NB4 (cell line): ENCODE results near the gene BHLHE23.

ENCODE experiments used
- DNase-seq: peaks from one replicate; pipeline ENCODE4 v3.0.0; 2010; ENCODE audit warnings: low read depth
- H3K4me3 ChIP-seq: one replicate; pipeline ENCODE4 v1.5.1; 2011; ENCODE audit warnings: mild to moderate bottlenecking, low read depth, low read length, moderate library complexity
- MAX ChIP-seq: IDR thresholded peaks from 2 replicates; pipeline ENCODE4 v1.6.1; 2011; ENCODE audit warnings: low read depth, low read length
- MYC ChIP-seq: IDR thresholded peaks from 2 replicates; pipeline ENCODE4 v1.6.1; 2011; ENCODE audit warnings: low read depth, low read length
- POLR2A ChIP-seq: IDR thresholded peaks from 2 replicates; pipeline ENCODE4 v1.6.1; 2011; ENCODE audit warnings: mild to moderate bottlenecking; ENCODE audit not compliant: insufficient read length; ENCODE audit errors: extremely low read depth
- TF ChIP-seq, protein P1 (sequence below): IDR thresholded peaks from one replicate; pipeline ENCODE4 v1.5.1; 2012; ENCODE audit warnings: low read depth, low read length

Gene BHLHE23

DNA sequence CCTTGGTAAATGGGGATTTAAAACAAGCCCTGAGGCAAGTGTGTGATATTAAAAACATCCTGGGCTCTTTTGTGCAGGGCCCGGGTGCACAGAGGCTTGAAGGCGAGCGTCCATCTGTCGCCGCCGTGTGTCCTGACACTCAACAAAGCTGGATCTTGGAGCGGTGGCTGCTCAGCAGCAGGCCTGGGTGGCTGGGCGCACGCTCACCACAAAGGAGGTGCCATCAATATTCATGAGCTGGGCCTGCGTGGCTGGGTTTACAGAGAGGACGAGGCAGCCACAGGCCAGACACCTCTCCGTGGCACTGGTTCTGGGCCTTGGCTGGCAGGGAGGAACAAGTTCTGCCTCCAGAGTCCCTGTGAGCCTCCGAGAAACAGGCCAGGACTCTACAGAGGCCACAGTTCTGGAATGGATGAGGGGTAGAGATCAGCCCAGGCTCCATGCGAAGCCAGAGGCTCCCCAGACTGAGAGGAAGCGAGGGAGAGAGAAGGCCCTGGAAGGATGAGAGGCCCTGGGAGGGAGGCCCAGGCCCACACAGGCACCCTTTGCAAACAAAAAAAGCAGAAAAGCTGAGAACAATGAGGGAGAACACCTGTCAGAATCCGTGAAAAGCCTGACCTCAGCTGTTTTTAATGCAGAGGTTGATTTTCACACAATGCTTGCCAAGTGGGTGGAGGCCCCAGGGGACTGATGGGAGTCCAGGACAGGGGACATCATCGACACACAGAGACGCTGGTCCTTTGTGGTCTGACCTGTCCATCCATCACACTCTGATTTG lies 21.9 kb downstream of the BHLHE23 start:
- no peak for DNase-seq
- TF ChIP-seq MYC (no peak), MAX (no peak), POLR2A (no peak)
- TF ChIP-seq, protein P1, sequence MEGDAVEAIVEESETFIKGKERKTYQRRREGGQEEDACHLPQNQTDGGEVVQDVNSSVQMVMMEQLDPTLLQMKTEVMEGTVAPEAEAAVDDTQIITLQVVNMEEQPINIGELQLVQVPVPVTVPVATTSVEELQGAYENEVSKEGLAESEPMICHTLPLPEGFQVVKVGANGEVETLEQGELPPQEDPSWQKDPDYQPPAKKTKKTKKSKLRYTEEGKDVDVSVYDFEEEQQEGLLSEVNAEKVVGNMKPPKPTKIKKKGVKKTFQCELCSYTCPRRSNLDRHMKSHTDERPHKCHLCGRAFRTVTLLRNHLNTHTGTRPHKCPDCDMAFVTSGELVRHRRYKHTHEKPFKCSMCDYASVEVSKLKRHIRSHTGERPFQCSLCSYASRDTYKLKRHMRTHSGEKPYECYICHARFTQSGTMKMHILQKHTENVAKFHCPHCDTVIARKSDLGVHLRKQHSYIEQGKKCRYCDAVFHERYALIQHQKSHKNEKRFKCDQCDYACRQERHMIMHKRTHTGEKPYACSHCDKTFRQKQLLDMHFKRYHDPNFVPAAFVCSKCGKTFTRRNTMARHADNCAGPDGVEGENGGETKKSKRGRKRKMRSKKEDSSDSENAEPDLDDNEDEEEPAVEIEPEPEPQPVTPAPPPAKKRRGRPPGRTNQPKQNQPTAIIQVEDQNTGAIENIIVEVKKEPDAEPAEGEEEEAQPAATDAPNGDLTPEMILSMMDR: no peak
- no peak overlapping the region for H3K4me3 ChIP-seq

DNA sequence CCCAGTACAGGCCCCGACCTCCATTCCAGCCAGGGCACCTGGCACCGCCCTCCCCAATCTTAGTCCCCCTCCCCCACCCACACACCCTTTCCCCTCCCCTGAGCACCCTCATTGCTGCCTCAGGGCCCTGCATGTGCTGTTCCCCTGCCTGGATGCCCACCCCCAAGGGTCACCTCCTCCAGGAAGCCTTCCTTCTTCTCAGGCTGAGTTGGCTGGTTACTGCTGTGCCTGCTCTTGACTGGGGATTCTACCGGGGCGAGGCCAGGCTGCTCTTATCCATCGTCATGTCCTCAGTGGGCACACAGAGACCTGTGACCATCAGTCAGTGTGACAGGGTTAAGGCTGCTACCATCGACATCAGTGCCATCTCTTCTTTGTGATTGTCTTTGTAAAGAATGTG lies 23.6 kb downstream of the BHLHE23 start:
- H3K4me3 ChIP-seq: no peak overlapping the region
- DNase-seq: no peak
- TF ChIP-seq, protein P1: no peak
- no peak for TF ChIP-seq MAX
- TF ChIP-seq POLR2A: no peak

GRCh38 chr20:62982124-62983075 lies 24.4 kb downstream of the BHLHE23 start:
- DNase-seq: peak; percentile 91
- H3K4me3 ChIP-seq: peak overlapping the region; percentile 1
- no peak for TF ChIP-seq POLR2A
- TF ChIP-seq MAX: peak; percentile 21; the same call in 1 of the 2 replicates

DNA sequence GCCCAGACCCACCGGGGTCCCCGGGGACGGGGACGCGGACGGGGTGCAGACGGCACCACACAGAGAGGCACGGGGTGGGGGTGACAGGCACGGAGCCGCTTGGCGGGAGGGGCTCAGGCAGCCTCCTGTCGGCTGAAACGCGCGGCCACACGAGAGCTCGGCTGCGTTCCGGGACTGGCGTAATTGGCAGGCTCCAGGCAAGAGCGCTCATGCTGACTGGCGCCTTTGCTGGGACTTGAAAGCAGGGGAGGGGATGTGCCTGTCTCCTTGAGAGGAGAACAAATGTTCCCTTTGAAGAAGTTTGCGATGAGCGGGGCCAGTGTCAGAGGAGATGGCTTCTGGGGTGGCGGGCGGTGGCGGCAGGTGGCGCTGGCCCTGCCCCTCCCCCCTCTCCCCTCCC lies 25.8 kb downstream of the BHLHE23 start:
- H3K4me3 ChIP-seq: no peak overlapping the region
- TF ChIP-seq POLR2A (no peak), MAX (peak; percentile 53), MYC (0 out of 2 replicates have a peak, but pooled peaks have one; percentile 29)
- TF ChIP-seq, protein P1: no peak
- peak; percentile 94 for DNase-seq

GRCh38 chr20:62980380-62980960 lies 26.3 kb downstream of the BHLHE23 start:
- H3K4me3 ChIP-seq: no peak overlapping the region
- no peak for DNase-seq

GRCh38 chr20:62979876-62980373 lies 26.8 kb downstream of the BHLHE23 start:
- DNase-seq: no peak
- TF ChIP-seq, protein P1: no peak
- TF ChIP-seq MYC (no peak), MAX (no peak), POLR2A (no peak)
- H3K4me3 ChIP-seq: no peak overlapping the region

More at GRCh38 chr20:62980380-62980960, 26.3 kb downstream of the BHLHE23 start:
- TF ChIP-seq MAX (0 out of 2 replicates have a peak, but pooled peaks have one; percentile 6), POLR2A (no peak)
